Astrocyte (in vitro differentiated cells and primary cell): Measurements from ENCODE around the gene ZBTB18.

Experiments used
- CTCF ChIP-seq: IDR thresholded peaks from 2 replicates; pipeline ENCODE4 v1.5.1; 2011; ENCODE audit warnings: low read depth, mild to moderate bottlenecking, inconsistent platforms, low read length, moderate library complexity; ENCODE audit not compliant: insufficient read depth
- EZH2 ChIP-seq: IDR thresholded peaks from 2 replicates; pipeline ENCODE4 v1.6.1; 2012; ENCODE audit warnings: mild to moderate bottlenecking, low read length, inconsistent platforms; ENCODE audit not compliant: insufficient read depth

- TF ChIP-seq CTCF (no peak), EZH2 (no peak)
These were observed 51.0 kb downstream of the ZBTB18 start for GRCh38 chr1:244102046-244102445.
